GM11168 (cell line): ENCODE results near the gene ZNF106.

Source experiments
- in situ Hi-C: fragments of 300-500 bp; cut with MboI; formaldehyde crosslinking; loops from one replicate; pipeline ENCODE4 v1.12.0; 2022; ENCODE audit warnings: low sequenced_read_pairs; ENCODE audit not compliant: unreplicated experiment

Gene ZNF106

GRCh38 chr15:42374810-42375209 lies 116.1 kb downstream of the ZNF106 start:
- in situ Hi-C loops: no loop called here

- in situ Hi-C loops: no loop called here
Measured at GRCh38 chr15:42373936-42374335, 117.0 kb downstream of the ZNF106 start.

- in situ Hi-C loops: no loop called here
Measured at GRCh38 chr15:42373274-42373673, 117.7 kb downstream of the ZNF106 start.

GRCh38 chr15:42371096-42371495 lies 119.8 kb downstream of the ZNF106 start:
- in situ Hi-C loops: no loop called here

- in situ Hi-C loops: no loop called here
Measured at GRCh38 chr15:42368096-42368495, 122.8 kb downstream of the ZNF106 start.

- in situ Hi-C loops: no loop called here
Measured at GRCh38 chr15:42367041-42367440, 123.9 kb downstream of the ZNF106 start.

GRCh38 chr15:42365921-42366550 lies 124.9 kb downstream of the ZNF106 start:
- in situ Hi-C loops: no loop called here

GRCh38 chr15:42364529-42364928 lies 126.4 kb downstream of the ZNF106 start:
- in situ Hi-C loops: no loop called here

- in situ Hi-C loops: no loop called here
Measured at GRCh38 chr15:42363942-42364341, 127.0 kb downstream of the ZNF106 start.

GRCh38 chr15:42363487-42363886 lies 127.5 kb downstream of the ZNF106 start:
- in situ Hi-C loops: no loop called here
